Kasumi-1 (cell line): ENCODE results near the gene OSBPL2.

ENCODE experiments used
- DNase-seq, 2 experiments: peaks; one replicate each; lab custom pipeline; 2025; lab: John Stamatoyannopoulos, UW

Gene OSBPL2

GRCh38 chr20:62313021-62313420 lies 74.7 kb downstream of the OSBPL2 start:
- no peak for DNase-seq

DNA sequence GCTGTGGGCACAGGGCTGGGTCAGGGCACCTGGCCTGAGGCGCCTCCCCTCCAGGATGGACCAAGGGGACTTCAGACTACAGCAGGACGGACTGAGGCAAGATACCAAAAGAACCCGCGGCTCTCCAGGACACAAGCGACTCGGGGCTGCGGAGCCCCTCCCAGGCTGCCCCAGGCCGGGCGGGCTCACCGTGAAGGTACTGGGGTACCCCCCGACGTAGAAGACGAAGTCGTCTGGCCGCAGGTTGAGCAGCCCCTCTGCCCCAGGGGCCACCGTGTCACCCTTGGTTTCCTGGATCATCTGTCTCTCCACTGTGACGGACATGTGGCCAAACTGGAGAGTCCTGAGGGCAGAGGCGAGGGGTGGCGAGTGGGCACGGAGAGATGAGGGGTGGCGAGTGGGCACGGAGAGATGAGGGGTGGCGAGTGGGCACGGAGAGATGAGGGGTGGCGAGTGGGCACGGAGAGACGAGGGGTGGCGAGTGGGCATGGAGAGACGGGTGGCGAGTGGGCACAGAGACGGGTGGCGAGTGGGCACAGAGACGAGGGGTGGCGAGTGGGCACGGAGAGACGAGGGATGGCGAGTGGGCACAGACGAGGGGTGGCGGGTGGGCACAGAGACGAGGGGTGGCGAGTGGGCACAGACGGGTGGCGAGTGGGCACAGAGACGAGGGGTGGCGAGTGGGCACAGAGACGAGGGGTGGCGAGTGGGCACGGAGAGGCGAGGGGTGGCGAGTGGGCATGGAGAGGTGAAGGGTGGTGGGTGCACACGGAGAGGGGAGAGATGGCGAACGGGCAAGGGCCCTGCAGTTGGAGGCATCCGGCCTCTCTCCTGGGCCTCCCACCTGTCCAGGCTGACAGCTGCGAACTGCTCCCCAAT lies 75.4 kb downstream of the OSBPL2 start:
- DNase-seq: no peak

GRCh38 chr20:62314339-62314638 lies 76.0 kb downstream of the OSBPL2 start:
- DNase-seq: no peak

- DNase-seq: no peak
Measured at GRCh38 chr20:62314711-62315302, 76.5 kb downstream of the OSBPL2 start.

GRCh38 chr20:62315773-62316172 lies 77.5 kb downstream of the OSBPL2 start:
- DNase-seq: no peak

DNA sequence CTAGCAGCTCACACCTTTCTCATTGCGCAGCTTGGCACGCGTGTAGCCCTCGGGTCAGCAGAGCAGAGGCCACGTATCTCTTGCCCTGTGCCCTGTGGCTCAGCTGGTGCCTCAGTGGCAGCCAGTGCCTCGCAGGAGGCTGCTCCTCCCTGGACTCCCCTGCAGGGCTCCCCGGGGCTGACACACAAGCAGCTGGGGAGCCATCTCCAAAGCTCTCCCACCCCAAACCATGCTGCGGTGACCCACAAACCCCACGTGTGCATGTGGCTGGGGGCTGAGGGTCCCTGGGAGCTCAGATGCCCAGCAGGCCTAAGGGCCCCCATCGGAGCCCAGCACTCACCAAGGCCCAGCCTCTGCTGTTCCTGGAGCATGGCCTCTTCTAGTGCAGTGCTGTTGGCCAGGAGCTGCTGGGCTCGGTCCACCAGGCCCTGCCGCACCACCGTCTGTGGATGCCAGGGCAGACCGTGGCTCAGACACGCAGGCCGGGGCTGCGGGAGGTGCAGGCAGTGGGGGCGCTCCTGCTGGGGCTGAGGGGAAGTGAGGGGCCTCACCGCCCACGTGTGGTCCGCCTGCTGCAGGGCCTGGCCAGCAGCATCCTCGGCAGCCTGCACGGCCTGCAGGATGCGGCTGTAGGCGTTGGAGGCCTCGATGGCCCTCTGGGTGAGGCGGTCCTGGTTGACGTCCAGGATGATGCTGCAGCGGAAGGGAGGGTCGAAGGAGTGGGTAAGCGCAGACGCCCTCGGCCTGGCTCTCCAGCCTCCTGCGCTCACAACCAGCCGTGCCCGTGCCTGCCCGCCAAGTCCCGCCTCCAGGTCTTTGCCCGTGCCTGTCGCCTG lies 78.2 kb downstream of the OSBPL2 start:
- DNase-seq: no peak

GRCh38 chr20:62317167-62317655 lies 78.9 kb downstream of the OSBPL2 start:
- DNase-seq: no peak

DNA sequence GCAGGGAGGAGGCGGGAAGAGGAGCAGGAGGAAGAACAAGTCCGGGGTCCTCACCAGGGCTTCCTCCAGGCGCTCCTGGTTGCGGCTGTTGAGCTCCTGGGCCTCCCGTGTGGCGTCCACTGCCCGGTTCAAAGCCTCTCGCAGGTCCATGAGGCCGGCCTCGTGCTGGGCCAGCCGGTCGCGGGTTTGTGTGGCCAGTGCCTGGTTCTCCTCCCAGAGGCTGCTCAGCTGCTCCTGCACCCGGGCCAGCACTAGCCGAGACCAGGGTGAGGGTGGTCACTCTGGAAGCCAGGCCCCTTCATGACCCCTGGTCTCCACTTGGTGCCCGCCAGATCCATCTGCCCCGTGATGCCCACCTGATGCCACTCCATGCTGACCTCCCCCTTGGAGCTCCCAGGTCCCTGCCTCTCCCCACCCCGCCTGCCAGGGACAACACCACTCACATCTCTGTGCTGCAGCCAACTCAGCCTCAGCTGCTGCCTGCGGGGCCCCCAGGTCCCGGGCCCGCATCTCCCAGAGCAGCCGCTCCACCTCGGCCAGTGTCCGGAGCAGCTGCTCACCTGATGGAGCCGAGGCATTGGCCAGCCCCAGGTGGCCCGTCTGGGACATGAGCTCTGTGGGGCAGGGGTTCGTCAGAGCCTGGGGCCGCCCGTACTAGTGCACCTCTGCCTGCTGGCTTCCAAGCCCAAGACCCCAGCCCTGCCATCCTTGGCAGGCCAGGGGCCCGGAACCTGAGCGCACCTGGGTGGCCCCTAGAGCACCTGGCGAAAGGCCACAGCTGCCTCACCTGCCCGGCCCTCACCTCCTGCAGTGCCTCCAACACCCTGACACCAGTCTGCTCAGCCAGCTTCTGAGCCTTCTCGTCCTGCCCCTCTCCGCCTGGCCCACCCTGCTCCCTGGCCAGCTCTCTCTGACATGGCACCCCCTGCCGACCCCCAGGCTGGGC lies 80.4 kb downstream of the OSBPL2 start:
- DNase-seq: no peak

- no peak for DNase-seq
Measured at GRCh38 chr20:62319346-62319909, 81.1 kb downstream of the OSBPL2 start.

DNA sequence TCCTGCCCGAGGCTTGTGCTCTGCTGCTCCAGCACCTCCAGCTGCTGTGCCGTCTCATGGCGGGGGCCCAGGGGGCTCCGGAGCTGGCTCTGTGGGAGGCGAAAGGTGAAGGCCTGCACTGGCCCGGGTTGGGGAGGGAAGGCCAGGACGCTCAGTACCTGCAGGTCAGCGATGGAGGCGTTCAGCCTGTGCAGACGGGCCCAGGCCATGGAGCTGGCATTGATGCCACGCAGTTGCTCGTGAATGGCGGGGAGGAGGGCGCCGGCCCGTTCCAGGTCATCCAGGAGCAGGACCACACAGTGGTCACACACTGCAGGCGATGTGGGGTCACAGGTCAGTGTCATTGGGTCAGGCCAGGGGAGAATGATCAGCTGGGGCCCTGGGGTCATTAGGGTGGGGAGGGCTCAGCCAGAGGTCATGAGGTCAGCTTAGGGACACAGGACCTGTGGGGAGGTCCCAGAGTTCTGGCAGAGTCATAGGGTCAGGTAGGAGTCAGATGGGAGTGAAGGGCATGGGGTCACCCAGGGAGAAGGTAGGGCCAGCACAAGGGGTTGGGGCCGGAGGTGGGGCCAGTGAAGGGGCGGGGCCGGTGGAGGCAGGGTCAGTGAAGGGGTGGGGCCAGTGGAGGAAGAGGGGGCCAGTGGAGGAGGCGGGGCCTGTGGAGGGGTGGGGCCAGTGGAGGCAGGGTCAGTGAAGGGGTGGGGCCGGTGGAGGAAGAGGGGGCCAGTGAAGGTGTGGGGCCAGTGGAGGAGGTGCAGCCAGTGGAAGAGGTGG lies 82.4 kb downstream of the OSBPL2 start:
- DNase-seq: no peak

GRCh38 chr20:62321521-62321948 lies 83.2 kb downstream of the OSBPL2 start:
- DNase-seq: no peak

- DNase-seq: no peak
Measured at GRCh38 chr20:62321975-62322374, 83.7 kb downstream of the OSBPL2 start.

GRCh38 chr20:62322492-62323041 lies 84.2 kb downstream of the OSBPL2 start:
- no peak for DNase-seq

- no peak for DNase-seq
Measured at GRCh38 chr20:62323146-62323979, 85.0 kb downstream of the OSBPL2 start.

DNA sequence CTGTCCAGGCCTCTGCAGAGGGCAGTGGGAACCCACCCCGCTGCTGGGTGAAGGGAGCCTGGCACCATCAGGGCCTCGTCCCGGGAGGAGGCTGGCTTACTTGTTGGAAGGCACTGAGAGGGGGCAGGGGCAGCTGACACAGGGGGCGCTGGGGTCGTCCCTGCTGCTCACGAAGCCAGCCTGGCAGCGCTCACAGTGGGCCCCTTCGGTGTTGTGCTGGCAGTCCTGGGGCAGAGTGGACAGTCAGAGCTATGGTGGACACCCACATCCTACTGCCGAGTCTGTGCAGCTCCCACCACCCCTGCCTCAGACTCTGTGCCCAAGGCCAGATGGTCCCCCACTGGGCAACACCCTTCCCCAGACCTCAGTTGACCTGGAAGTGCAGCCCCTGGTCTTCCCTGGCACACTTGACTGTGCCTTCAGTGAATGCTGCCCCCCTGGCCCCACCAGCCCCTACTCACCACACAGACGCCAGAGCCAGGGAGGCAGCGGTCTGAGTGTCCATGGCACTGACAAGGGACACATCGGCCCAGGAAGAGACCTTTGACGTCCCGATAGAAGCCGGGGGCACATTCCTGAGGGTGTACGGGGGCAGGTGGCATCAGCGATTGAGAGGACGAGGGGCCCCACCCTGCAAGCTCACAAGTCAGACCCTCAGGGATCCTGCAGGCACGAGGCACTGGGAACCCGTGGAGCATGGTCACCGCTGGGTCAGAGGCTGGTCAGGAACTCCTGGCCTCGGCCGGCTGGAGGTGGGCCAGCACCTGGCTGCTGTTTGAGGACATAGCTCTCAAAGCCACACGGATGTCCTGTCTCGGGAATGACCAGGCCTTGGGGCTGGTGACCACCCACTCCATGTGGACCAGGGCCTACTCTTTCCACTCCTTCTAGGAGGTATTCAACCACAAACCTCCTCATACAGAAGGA lies 85.9 kb downstream of the OSBPL2 start:
- DNase-seq: no peak

- DNase-seq: no peak
Measured at GRCh38 chr20:62325172-62325905, 87.0 kb downstream of the OSBPL2 start.

DNA sequence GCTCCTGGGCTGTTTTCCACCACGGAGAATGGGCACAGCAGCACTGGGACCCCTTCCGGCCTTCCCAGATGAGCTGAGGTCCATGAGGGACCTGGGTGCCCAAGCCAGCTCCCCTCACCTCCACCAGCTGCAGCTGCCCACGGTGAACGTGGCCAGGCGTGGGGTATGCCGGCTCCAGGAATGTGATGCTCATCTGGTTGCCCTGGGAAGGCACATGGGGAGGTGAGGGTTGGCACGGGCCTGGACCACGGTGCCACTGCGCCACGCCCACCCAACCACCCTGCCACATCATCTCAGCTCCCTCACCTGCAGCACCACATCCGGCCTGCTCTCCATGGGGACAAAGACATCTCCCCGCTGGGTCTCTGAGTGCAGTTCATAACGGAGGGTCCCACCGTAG lies 88.2 kb downstream of the OSBPL2 start:
- no peak for DNase-seq
